HG02870 (cell line): ENCODE measurements around the gene PACS1.
"Not testable (repeated sequence)": the region's sequence is repeated elsewhere in the genome, so short reads cannot be mapped to it uniquely, and the experiment has no call there.

ENCODE experiments used
- ATAC-seq: cut with Tn5 transposase; IDR thresholded peaks from one replicate; pipeline ENCODE4 v1.9.1; 2021; ENCODE audit warnings: mild to moderate bottlenecking, moderate library complexity; ENCODE audit not compliant: unreplicated experiment

The PACS1 gene

GRCh38 chr11:66239998-66240780 lies 170.1 kb downstream of the PACS1 start:
- ATAC-seq: no peak

- ATAC-seq: no peak
These were observed 170.7 kb downstream of the PACS1 start for GRCh38 chr11:66240781-66241136.

DNA sequence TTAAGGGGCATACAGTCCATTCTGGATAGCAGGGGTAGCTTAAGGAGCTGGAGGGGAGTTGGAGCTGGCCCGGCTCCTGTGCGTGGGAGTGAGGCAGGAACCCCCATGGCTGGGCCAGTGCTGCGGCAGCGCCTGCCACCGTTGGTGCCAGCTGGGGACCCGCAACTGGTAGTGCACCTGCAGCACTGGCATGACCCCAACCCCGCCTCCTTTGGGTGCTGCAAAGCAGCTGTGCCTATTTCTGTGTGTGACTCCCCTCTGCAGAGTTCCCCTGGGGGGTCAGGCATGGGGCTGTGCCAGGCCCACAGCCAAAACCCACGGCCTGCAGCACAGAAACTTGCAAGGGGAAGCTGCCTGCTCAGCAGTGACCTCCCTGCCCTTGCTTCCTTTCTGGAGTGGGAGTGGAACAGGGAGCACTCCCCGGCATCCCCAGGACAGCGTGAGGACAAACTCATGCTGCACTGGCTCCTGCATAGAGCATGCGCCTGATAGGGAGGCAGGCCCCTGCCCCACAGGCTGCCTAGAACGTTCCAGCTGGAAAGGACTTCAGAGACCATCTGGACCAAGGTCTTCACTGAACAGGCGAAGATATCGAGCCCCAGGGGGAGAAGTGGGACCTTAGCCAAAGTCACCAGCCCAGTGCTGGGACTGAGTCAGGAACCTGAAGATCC lies 172.2 kb downstream of the PACS1 start:
- no peak for ATAC-seq

DNA sequence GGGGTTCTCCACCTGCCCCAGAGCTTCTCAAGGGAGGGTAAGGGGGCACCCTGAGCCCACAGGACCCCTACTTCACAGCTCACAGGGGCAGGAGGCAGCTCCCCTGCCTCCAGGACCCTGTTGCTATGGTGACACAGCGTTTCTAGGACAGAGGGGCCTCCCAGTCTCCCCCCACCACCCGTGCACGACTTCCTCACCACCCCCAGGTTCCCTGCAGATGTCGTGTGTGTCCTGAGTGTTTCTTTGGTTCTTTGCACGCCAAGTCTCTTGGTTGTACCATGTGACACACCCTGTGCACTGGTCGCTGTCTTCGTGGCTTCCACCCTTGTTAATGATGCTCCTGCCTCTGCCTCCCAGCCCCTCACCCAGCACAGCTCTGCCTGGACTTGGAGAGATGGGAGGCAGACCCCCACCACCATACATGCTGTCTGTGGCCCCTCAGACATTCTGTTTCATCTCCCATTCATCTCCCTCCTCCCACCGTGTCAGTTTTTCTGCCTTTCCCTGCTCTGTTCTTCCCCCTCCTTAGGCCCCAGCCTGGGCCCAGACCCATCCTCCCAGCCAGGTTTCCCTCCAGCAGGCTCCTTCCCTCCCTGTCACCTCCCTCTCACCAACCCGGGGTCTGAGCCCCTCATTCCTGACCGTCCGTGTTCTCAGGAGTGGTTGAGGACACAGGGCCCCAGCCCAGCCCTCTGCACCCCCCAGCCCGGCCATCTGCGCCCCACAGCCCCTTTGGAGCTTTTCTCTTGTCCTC lies 173.9 kb downstream of the PACS1 start:
- no peak for ATAC-seq

DNA sequence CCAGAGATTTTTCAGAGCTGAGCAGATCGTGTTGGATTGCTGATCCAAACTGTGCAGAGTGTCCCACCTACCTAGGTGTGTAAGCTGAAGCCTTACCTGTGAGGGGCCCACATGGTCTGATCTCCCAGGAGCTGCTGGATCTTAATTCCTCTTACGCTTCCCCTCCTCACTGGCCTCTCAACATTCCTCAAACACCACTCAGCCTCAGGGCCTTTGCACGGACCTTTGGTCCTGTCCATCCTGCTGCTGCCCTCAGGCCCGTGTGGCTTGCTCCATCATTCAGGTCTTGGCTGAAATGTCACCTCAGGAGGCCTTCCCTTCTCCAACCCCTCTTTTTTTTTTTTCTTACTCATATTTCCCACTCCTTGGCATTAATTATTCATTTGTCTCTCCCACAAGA lies 177.2 kb downstream of the PACS1 start:
- no peak for ATAC-seq

GRCh38 chr11:66247801-66248200 lies 177.7 kb downstream of the PACS1 start:
- ATAC-seq: no peak

DNA sequence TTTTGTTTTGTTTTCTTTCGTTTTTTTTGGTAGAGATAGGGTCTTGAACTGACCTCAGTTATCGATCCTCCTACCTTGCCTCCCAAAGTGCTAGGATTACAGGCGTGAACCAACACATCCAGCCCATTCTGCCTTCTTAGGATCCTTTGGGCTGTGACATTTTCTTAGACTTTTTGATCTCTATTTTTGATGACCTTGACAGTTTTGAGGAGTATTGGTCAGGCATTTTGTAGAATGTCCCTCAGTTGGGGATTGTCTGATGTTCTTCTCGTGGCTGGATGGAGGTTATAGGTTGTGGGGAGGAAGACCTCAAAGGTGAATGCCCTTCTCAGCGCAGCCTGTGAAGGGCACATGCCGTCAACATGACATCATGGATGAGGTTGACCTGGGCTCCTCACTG lies 178.8 kb downstream of the PACS1 start:
- no peak for ATAC-seq

- no peak for ATAC-seq
These were observed 181.7 kb downstream of the PACS1 start for GRCh38 chr11:66251809-66252208.

- not testable (repeated sequence) for ATAC-seq
These were observed 183.0 kb downstream of the PACS1 start for GRCh38 chr11:66253081-66253480.

- ATAC-seq: no peak
These were observed 188.4 kb downstream of the PACS1 start for GRCh38 chr11:66258473-66258893.

GRCh38 chr11:66259225-66259624 lies 189.2 kb downstream of the PACS1 start:
- ATAC-seq: no peak

- no peak for ATAC-seq
These were observed 189.9 kb downstream of the PACS1 start for GRCh38 chr11:66259956-66260355.

GRCh38 chr11:66261578-66261977 lies 191.5 kb downstream of the PACS1 start:
- no peak for ATAC-seq

DNA sequence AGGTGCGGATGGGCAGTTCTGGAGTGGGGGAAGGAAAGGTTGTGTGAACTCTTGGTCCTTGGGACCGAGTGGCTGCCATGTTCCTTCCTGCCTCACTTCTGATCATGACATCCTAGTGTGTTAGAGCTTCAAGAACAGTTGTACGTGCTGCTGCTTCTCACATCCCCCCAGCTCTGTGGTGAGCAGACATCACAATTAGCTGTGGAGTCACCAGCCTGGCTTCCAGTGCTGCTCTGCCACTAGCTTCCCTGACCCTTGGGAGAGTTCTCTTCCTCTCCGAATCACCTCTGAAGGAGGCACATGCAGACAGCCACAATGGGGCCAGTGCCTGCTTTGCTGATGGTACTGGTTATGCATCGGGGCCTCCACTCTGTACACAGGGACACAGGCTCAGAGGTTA lies 192.1 kb downstream of the PACS1 start:
- ATAC-seq: no peak

GRCh38 chr11:66262696-66263095 lies 192.6 kb downstream of the PACS1 start:
- ATAC-seq: no peak

DNA sequence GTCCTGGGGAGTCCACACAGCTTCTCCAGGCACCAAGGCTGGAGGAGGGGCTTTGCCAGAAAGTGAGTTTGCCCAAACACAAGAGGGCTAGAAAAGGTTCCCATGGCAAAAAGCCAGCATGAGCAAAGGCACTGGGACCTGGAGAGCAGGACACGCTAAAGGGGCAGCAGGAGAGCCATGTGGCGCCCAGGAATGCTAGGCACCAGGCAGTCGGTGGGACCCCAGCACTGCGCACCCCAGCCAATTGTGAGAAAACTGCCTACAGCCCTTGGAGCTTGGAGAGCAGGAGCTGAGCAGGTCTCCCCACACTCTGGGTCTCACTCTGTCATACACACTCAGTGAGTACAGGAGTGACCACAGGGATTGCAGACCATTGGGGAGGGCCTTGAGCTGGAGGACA lies 193.2 kb downstream of the PACS1 start:
- ATAC-seq: no peak

GRCh38 chr11:66263785-66264184 lies 193.7 kb downstream of the PACS1 start:
- ATAC-seq: no peak

DNA sequence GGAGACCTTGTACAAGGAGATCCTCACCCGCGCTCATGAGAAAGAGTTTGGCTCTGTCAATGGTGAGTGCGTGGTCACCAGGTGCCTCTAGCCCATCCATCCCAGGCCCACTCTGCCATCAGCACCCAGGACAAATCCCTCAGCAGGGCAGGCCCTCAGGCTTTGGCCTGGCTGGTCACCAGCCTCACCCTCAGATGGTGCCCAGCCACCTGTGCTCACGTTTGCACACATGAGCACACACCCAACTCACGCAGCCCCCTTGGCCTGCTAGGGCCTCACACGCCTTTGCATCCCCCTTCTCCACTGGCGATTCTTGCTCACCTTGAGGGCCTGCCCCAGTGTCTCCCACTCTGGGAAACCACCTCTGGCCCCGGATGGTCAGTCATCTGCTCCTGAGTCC lies 194.3 kb downstream of the PACS1 start:
- no peak for ATAC-seq

DNA sequence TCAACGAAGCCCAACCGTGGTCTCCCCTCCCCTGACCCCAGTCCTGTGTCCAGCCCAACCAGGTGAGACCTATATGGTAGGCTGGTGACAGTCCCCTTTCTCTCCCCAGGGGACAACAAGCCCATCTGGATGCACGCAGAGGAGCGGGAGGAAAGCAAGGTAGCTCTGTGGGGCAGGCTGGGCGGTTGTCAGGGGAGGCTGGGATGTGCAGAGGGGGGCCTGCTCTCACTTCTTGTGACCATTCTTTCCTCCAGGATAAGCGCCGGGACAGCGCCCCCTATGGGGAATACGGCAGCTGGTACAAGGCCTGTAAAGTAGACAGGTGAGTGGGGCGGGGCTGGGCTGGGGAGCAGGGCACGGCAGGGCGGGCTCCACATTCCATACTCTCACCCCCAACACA lies 194.8 kb downstream of the PACS1 start:
- ATAC-seq: no peak

- no peak for ATAC-seq
These were observed 195.7 kb downstream of the PACS1 start for GRCh38 chr11:66265531-66266377.
